ENCODE measurements around the gene CASP7.

- TF ChIP-seq CTCF (IDR thresholded peaks at IDR 0.05): no peak
- TF ChIP-seq EP300 (IDR thresholded peaks at IDR 0.05; ENCODE audit: low read depth): no peak
- no peak for TF ChIP-seq POLR2A (IDR thresholded peaks at IDR 0.05)
Observed at GRCh38 chr10:113651898-113652297, 27.8 kb upstream of the CASP7 start.
